ENCODE measurements around the gene SLC12A2. TPM values are rescaled to one million over a fixed set of nuclear protein-coding genes. Genes with fewer than 3 reads are reported as not detected.

Gene SLC12A2
- total and polyA plus RNA-seq, 8 donors, result 2.1 to 67.4 (median 10.1) TPM

- DNase-seq (no peak), FAIRE-seq (no peak), ATAC-seq (no peak)
- Histone ChIP-seq H3K9me3 (no peaks in the 10 kb centered on the region), H3K27ac (no peak overlapping the region), H3K36me3 (no peaks in the 10 kb centered on the region), H3K4me3 (no peak overlapping the region), H3K27me3 (no peaks in the 10 kb centered on the region), H3K4me1 (no peaks in the 10 kb centered on the region)
- TF ChIP-seq CTCF (IDR thresholded peaks at IDR 0.05), result no peak
- intact Hi-C loops (cut with DNase I), result no loop called here
- 92 to 95% methylated on average over 2 of the region's 2 CpGs for WGBS, 2 donors
Measured at GRCh38 chr5:128169401-128170017, 85.9 kb downstream of the SLC12A2 start.

GRCh38 chr5:128172102-128172501 lies 88.5 kb downstream of the SLC12A2 start:
- DNase-seq (no peak), ATAC-seq (no peak), FAIRE-seq (no peak)
- Histone ChIP-seq H3K36me3 (no peaks in the 10 kb centered on the region), H3K27me3 (no peaks in the 10 kb centered on the region), H3K4me3 (no peak overlapping the region), H3K9me3 (no peaks in the 10 kb centered on the region), H3K4me1 (no peaks in the 10 kb centered on the region), H3K27ac (no peak overlapping the region)
- TF ChIP-seq CTCF (IDR thresholded peaks at IDR 0.05), result no peak
- WGBS, 2 donors, result 78 to 93% methylated on average over 1 of the region's 1 CpG
- intact Hi-C loops (cut with DNase I), result no loop called here

GRCh38 chr5:128174951-128175350 lies 91.4 kb downstream of the SLC12A2 start:
- no peaks in the 10 kb centered on the region for H3K4me1 ChIP-seq
- intact Hi-C loops (cut with DNase I), result no loop called here
- H3K36me3 ChIP-seq, result no peaks in the 10 kb centered on the region
- no peaks in the 10 kb centered on the region for H3K27me3 ChIP-seq
- FAIRE-seq (no peak), ATAC-seq (no peak), DNase-seq (no peak)
- no peaks in the 10 kb centered on the region for H3K9me3 ChIP-seq
- H3K27ac ChIP-seq, result no peak overlapping the region
- no peak overlapping the region for H3K4me3 ChIP-seq
- no peak for TF ChIP-seq CTCF (IDR thresholded peaks at IDR 0.05)
- WGBS, 2 donors, result 79 to 83% methylated on average over 2 of the region's 2 CpGs

- no peak for FAIRE-seq
Measured at GRCh38 chr5:128192368-128192767, 108.8 kb downstream of the SLC12A2 start.

More at GRCh38 chr5:128192368-128192767, 108.8 kb downstream of the SLC12A2 start:
- Histone ChIP-seq H3K4me3 (no peak overlapping the region), H3K27me3 (no peaks in the 10 kb centered on the region), H3K9me3 (no peaks in the 10 kb centered on the region), H3K4me1 (no peaks in the 10 kb centered on the region), H3K27ac (no peak overlapping the region), H3K36me3 (no peaks in the 10 kb centered on the region)
- 93 to 100% methylated on average over 2 of the region's 2 CpGs for WGBS, 2 donors
- intact Hi-C loops (cut with DNase I), result loop anchor here in 1 of 3 donors (10.0 kb wide), 1 partner anchor 428 kb away; no protein-coding TSS in a partner anchor
- no peak for ATAC-seq
- TF ChIP-seq CTCF (IDR thresholded peaks at IDR 0.05), result no peak
- DNase-seq, result no peak

Measured in pancreas (tissue), 10 donors.